ENCODE results near the gene FDPS.
A peak's percentile ranks its signal among the peaks of the same experiment; 100 is the strongest.
"Not testable (repeated sequence)": the region's sequence is repeated elsewhere in the genome, so short reads cannot be mapped to it uniquely, and the experiment has no call there.

The FDPS gene

DNA sequence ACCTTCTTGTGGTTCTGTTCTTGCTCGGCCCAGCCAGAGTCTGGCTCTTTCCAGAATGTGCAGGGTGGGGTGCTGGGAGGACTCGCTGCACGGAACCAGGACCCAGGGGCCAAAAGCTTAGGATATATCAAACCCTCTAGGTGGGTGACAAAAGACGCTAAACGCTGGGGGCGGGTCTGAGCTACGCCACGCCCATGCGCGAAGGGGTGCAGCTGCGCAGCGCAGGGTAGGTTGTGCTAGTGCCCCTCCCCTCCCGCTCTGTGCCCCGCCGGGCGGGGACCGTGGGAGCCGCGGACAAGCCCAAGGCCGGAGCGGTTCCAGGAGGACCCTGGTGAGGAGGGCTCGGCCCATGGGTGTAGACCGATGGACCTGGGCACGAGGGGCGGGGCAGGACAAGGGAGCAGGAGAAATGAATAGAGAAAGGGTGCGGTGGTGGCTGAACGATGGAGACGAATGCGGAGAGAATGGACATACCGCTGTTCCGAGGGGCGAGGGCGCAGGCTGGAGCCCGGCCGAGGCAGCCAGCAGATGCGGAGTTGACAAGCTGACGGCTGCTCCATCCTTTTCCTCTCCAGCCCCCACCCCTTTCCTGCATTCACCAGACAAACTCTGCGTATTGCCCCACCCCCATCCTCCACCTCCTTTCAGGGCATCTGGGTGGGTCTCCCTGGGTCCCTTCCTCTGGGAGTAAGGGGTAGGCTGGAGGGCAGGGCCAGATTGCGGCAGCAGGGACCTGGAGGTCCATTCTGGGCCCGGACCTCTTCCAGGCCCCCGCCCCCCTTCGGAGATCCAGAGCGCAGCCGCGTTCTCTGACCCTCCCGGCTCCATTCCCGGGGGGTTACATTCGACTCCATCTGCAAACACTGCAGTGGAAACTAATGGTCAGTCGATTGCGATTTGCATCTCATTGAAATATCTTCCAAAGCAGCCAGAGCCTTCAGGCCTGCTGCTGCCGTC, 12.3 kb downstream of the FDPS start, which contains the start of gene RUSC1:
Gene RUSC1 (plus strand): TSS at position 234 of the 957 bp plus-strand sequence. CDS start 880 bp downstream, outside the sequence.
- peak; percentile 72 for DNase-seq

GRCh38 chr1:155321639-155322503, 13.2 kb downstream of the FDPS start:
- no peak for DNase-seq

GRCh38 chr1:155322571-155322952, 13.9 kb downstream of the FDPS start:
- no peak for DNase-seq

GRCh38 chr1:155322953-155323728, 14.5 kb downstream of the FDPS start:
- peak; percentile 73 to 90 for DNase-seq

- peak; percentile 74 to 79 for DNase-seq
Observed at GRCh38 chr1:155323729-155324036, 15.0 kb downstream of the FDPS start.

DNA sequence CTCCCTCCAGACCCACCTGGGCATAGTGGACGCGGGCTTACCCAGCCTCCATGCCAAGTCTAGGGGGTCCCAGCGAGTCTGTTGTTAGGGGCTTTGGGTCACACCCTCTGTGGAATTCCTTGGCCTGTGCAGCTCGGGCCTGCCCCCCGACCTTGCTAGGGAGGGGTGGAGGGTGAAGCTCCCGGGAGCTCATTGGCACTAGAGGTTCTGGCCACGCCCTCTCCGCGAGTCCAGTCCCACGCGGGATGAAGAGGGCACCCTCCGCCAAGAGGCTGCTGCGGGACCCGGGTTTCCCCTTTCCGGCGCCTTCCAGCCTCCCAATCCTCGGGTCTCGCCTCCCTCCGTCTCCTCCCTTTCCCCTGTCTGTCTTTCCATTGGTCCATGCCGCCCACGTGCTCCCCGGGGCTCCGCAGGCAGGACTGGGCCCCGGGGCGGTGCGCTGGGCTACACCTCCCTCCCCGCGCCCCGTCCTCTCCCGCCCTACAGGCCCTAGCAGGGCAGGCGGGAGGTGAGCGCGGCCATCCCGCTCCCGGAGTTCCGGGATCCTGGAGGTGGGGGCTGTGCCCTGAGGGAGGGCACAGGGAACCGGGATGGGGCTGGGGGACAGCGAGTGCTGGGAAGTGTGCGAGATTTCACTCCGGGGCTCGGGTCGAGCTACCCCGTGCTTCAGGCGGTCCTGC, 15.5 kb downstream of the FDPS start:
- peak; percentile 80 to 89 for DNase-seq

DNA sequence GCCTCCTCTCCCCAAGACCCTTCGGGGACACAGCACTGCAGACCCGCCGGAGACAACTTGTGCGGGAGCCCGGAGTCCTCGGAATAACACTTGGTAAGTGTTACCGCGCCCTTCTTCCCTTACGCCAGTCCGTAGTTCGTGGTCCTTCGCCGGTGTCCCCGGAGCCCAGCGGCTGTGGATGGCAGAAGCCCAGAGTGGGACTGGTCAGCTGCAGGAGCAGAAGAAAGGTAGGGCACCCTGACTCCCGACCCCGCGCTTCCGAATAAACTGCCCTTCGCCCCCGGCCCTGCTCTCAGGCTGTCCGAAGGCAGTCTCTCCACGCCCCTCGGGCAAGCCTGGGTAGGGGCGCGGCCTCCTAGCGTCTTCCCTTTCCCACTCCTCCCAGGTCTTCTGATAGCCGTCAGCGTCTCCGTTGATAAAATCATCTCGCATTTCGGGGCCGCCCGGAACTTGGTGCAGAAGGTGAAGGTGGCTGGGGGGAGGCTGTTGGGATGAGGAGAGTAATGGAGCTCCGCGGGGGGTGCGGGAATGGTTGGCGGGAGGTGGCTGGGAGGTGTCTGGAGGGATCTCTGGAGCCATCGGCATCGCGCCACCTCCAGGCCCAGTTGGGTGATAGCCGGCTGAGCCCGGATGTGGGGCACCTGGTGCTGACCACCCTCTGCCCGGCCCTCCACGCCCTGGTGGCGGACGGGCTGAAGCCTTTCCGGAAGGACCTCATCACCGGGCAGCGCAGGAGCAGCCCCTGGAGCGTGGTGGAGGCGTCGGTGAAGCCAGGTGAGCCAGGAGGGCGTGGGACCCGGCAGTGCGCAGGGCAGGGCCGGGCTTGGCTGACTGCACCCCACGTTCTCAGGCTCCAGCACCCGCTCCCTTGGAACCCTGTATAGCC, 16.3 kb downstream of the FDPS start:
- DNase-seq: no peak

GRCh38 chr1:155325603-155325893, 16.9 kb downstream of the FDPS start:
- no peak for DNase-seq

- no peak for DNase-seq
Observed at GRCh38 chr1:155326020-155326526, 17.4 kb downstream of the FDPS start.

- no peak for DNase-seq
Observed at GRCh38 chr1:155326631-155327037, 18.0 kb downstream of the FDPS start.

- no peak for DNase-seq
Observed at GRCh38 chr1:155327981-155328380, 19.3 kb downstream of the FDPS start.

DNA sequence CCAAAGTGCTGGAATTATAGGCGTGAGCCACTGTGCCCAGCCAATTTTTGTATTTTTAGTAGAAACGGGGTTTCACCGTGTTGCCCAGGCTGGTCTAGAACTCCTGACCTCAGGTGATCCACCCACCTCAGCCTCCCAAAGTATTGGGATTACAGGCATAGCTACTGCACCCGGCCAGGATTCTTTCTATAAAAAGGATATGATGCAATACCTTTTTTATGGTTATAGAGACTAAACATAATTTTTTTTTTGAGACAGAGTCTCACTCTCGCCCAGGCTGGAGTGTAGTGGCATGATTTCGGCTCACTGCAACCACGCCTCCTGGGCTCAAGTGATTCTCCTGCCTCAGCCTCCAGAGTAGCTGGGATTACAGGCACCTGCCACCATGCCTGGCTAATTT, 20.2 kb downstream of the FDPS start:
- DNase-seq: not testable (repeated sequence)

DNA sequence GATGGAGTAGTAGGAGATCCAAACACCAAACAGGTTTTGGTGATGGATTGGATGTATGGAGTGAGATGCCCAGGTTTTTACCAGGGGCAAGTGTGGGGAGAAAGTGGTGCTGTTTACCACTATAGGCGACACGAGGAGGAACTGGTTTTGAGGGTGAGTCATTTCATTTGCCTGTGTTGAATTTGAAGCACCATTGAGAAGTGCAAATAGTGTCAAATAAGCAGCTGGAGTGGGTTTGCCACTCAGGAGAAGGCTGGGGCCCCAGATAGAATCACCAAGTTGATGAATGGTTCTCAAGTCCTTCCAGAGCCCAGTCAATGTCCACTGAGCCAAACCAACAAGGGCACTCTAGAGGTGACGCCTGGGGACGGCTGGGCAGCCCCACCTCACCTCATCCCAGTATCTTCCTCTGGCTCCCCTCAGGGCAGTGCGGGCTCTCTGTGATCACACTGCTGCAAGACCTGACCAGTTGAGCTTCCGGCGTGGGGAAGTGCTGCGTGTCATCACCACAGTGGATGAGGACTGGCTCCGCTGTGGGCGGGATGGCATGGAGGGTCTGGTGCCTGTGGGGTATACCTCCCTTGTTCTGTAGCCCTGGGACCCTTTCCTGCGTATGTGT, 21.4 kb downstream of the FDPS start:
- DNase-seq: no peak

GRCh38 chr1:155334962-155335361, 26.3 kb downstream of the FDPS start:
- no peak for DNase-seq

GRCh38 chr1:155339515-155340097, 30.9 kb downstream of the FDPS start:
- DNase-seq: no peak

DNA sequence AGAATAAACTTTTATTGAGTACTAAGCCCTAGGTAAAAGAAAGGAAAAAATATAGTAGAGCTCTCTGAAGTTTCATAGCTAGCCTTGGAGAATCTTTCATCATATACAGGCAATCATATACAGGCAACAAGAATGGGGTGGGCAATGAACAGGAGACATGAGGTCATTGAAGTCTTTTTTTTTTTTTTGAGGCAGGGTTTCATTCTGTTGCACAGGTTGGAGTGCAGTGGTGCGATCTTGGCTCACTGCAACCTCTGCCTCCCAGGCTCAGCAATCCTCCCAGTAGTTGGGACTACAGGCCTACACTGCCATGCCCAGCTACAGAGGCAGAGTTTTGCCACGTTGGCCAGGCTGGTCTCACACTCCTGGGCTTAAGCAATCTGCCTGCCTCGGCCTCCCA, 34.2 kb downstream of the FDPS start:
- no peak for DNase-seq

DNA sequence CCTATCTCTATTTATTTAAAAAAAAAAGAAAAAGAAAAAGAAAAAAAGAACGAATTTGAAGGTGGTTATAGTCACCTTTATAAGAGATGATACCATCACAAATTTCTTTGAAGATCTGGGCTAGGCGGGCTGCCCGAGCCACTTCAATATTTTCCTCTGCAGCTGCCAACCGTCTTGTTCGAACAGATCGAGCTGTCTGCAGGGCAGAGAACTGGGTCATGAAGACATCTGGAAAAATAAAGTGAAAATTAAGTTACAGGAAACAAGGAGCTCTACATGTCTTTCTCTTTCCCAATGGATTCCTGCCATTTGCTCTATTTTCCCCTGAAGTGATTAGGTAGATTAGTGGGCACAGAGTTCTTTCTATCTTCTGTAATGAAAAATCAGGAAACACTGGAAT, 44.0 kb downstream of the FDPS start:
- DNase-seq: no peak

DNA sequence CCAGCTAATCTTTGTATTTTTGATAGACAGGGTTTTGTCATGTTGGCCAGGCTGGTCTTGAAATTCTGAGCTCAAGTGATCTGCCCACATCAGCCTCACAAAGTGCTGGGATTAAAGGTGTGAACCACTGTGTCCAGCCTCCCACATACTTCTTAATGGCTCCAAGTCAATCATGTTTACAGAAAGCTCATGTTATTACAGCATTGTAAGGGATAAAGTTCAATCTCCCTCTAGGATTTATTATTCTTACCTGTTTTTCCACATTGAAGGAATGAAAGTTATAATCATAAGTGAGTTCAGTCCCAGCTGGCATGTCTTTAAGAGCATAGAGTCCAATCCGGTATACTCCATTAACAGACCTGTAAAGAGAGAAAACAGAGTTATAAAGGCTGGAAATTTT, 51.4 kb downstream of the FDPS start:
- no peak for DNase-seq
